Gastroesophageal sphincter (tissue), 3 donors: ENCODE data around the gene PABPN1L.

Source experiments
- EP300 ChIP-seq: sonication (generic); formaldehyde crosslinking; IDR thresholded peaks from one replicate; pipeline ENCODE4 v1.6.1; 2017; ENCODE audit warnings: antibody characterized with exemption, mild to moderate bottlenecking
- POLR2A ChIP-seq, 2 donors: fragments of 450-650 bp; IDR thresholded peaks; one replicate each; pipeline ENCODE4 v1.6.1; 2017; ENCODE audit warnings: antibody characterized with exemption in 2 of 2, mild to moderate bottlenecking in 2 of 2, moderate library complexity in 1 of 2
- POLR2AphosphoS5 ChIP-seq: sonication (generic); formaldehyde crosslinking; IDR thresholded peaks from one replicate; pipeline ENCODE4 v1.6.1; 2017; ENCODE audit warnings: antibody characterized with exemption
- TF ChIP-seq, protein P1 (sequence below), 4 experiments: fragments of 200-600 bp in 2 of 4; fragments of 450-650 bp in 2 of 4; sonication (generic) in 1 of 4; IDR thresholded peaks; one replicate each; pipeline ENCODE4 v1.5.1; 2017 to 2019; ENCODE audit warnings: antibody characterized with exemption in 4 of 4, mild to moderate bottlenecking in 2 of 4, moderate library complexity in 2 of 4

DNA sequence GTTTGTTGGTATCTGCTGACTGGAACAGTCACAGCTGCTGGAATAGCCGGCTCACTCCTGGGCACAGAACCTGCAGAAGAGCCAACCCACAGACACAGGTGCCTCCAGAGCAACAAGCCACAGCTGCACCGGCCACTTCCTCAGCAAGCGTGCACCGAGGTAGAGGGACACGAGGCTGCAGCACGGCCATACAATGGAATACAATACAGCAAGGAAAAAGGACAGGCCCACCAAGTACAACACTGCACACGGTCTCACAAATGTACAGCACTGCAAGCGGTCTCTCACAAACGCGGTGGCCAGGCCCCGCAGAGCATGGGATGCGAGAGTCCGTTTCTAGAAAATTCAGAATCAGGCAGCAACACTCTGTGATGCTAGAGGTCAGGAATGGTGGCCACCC is 47.4 kb upstream of the PABPN1L start:
- TF ChIP-seq POLR2A (IDR thresholded peaks at IDR 0.05) = no peak
- TF ChIP-seq EP300 = no peak
- TF ChIP-seq, protein P1, sequence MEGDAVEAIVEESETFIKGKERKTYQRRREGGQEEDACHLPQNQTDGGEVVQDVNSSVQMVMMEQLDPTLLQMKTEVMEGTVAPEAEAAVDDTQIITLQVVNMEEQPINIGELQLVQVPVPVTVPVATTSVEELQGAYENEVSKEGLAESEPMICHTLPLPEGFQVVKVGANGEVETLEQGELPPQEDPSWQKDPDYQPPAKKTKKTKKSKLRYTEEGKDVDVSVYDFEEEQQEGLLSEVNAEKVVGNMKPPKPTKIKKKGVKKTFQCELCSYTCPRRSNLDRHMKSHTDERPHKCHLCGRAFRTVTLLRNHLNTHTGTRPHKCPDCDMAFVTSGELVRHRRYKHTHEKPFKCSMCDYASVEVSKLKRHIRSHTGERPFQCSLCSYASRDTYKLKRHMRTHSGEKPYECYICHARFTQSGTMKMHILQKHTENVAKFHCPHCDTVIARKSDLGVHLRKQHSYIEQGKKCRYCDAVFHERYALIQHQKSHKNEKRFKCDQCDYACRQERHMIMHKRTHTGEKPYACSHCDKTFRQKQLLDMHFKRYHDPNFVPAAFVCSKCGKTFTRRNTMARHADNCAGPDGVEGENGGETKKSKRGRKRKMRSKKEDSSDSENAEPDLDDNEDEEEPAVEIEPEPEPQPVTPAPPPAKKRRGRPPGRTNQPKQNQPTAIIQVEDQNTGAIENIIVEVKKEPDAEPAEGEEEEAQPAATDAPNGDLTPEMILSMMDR (IDR thresholded peaks at IDR 0.05) = no peak
- no peak for TF ChIP-seq POLR2AphosphoS5
